ENCODE results near the gene RAP1A.

- no peak for TF ChIP-seq CTCF (conservative IDR thresholded peaks at IDR 0.05; ENCODE audit: low read depth, low read length)
- TF ChIP-seq EZH2phosphoT487 (IDR thresholded peaks at IDR 0.05; ENCODE audit: borderline replicate concordance, low read length), result no peak
- TF ChIP-seq EZH2 (IDR thresholded peaks at IDR 0.05; ENCODE audit: low read length, unreplicated experiment), result no peak
These were observed 116.4 kb downstream of the RAP1A start for GRCh38 chr1:111735858-111736544.

All from PC-3 (cell line).